Colon (tissue), 2 donors: ENCODE measurements around the gene TNFRSF18.

ENCODE experiments used
- FAIRE-seq: peaks from 2 replicates; lab custom pipeline; 2012; peaks lifted over from hg19 to GRCh38; lab: Jason Lieb, UNC
- donor health status: control.
- donor health status: control.

The TNFRSF18 gene

DNA sequence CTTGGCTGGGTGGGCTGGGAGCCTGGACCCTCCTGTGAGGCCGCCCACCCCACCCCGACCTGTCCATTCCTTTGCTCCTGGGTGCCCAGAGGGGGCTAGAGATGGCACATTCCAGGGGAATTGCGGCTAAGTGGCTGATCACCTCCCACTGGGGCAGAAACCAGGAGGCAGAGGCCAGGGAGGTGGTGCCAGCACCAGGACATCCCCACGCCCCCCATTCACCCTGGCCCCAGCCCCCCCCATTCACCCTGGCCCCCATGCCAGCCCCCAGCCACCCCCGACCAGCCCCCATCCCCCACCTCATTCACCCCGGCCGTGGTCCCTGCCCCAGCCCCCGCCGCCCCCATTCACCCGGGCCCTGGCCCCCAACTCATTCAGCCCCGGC, 33.9 kb upstream of the TNFRSF18 start:
- FAIRE-seq = no peak

DNA sequence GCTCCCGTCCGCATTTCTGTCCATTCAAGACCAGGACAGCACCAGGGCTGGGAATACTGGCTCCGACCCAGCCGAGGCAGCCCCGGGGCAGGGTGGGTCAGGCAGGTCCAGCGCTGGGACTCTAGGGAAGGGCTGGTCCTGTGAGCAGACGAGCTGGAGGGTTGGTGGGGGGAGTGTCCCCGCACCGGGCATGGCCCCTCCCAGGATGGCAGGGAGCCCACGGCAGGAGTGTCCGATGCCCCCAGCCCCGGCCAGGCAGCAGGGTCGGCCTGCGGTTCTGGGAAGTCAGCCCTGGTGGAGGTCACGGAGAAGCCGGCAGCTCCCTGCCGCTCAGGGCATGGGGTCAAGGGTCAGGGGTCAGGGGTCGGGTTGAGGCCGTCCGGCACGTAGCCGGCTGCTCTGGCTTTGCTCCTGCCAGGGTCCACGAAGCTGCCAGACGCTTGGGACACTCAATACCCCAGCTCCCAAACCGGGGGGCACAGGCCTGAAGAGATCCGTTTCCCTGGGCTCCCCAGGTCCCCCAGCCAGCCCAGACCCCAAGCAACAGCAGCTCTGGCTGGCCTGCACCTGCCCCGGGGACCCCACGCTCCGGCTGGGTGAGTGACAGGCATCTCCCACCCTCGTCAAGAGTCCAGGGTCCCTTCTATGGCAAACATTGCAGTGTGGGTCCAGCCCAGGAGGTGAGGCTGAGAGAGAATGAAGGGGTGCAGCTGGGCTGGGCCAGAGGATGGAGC, 33.4 kb upstream of the TNFRSF18 start:
- no peak for FAIRE-seq

DNA sequence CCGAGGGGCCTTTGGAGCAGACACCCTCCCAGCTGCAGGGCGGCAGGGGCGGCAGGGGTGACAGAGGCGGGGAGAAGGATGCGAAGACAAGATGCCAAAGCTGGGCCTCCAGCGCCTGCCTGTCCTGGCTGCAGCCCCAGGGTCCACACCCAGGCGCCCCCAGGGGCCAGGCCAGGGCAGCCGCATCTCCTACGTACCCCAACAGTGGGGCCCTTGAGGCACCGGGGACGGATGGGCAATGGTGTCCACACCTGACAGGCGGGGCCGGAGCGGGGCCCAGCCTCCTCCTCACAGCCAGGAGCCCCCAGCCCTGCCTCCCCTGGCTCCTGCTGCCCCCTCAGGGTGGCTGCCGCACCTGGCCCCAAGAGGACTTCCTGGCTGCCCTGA, 32.8 kb upstream of the TNFRSF18 start:
- FAIRE-seq = no peak

DNA sequence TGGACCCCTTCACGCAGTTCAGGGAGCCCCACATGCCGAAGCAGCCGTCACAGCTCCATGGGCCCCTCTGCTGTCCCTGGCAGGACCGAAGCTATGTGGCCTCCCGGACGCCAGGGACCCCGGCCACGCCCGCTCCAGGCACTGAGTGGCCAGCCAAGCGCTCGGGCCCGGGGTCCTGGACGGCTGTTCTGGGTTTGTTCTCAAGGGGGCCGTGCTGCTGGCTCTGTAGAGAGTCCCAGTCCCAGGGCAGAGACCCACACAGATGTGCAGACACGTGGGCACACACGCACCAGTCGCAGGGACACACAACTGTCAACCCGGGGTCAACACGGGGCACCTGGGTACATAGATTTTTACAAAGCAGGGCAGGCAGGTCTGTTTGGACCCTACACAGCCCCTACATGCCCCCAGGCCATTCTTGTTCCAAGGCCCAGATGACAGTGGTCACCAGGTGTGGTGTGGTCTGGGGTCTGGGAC, 32.3 kb upstream of the TNFRSF18 start:
- FAIRE-seq = no peak

DNA sequence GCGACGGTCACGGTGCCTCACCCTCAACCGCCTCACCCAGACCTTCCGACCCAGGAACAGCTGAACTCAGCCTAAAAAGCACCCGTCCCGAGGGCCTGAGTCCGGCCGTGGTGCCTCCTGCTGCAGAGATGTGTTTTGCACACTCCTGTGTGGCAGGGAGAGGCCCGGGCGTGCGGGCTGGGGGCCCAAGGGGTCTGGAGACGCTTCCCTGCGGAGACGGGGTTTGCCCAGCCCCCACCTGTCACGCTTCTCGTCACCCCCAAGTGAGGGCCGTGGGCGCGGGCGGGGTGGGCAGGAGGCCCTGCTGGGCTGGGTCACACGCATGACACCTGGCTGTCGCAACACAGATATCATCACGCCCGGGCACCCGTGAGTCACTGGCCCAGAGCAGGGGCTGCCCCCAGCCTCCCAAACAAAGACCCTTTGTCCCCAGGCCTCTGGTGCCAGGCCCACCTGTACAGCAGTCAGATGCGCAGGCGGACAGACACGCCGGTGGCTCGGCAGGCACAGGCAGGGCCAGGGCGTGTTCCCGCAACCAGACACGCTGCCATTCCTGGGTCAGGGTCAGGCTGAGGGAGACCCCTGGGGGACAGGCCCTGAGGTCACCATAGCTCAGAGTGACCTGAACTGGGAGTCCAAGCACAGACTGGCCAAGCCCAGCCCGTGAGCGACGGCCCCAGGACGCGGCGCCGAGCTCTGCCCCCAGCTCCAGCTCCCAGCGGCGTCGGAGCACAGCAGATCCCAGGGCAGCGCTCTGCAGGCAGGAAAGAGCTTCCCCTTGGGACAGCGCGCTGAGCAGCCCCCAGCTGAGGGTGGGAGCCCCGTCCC, 31.7 kb upstream of the TNFRSF18 start:
- FAIRE-seq = no peak

DNA sequence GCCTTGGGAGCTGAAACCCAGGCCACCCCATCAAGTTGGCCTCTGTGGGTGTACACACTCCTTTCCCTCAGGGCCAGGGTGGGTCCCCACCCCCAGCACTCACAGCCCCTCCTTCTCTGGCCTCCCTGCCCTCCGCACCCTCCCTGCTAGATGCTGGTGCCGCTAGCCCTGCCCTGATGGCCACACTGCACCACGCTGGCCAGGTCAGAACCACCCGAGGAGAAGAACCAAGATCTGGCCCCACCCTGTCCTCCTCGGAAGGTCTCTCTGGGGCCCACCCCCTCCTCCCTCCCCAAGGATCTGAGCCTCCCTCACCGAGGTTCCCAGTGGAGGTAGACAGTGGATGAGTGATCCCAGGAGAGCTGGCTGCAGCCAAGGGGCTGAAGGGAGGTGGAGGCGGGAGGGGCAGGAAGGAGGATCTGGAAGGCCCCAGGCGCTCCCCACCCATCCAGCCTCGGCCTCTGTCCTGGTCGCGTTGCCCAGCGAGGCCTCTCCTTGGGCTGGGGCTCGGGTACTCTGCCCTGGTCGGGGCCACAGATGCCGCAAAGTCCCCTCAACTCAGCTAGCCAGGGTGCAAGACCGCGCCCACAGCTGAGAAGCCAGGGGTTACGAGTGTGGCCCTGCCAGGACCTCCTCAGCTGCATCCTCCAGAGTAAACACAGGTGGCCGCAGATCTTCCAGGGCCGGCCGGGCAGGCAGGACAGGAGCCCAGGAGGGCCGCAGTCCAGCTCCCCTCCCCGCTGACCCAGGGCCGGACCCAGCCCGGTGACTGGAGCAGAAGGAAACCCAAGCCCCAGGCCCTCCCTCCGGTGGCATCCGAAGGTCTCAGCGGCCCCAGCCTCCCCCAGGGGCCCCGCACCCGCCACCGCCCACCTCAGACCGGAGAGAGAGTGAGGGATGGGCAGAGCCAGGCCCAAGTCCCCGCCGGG, 30.8 kb upstream of the TNFRSF18 start:
- FAIRE-seq = no peak

DNA sequence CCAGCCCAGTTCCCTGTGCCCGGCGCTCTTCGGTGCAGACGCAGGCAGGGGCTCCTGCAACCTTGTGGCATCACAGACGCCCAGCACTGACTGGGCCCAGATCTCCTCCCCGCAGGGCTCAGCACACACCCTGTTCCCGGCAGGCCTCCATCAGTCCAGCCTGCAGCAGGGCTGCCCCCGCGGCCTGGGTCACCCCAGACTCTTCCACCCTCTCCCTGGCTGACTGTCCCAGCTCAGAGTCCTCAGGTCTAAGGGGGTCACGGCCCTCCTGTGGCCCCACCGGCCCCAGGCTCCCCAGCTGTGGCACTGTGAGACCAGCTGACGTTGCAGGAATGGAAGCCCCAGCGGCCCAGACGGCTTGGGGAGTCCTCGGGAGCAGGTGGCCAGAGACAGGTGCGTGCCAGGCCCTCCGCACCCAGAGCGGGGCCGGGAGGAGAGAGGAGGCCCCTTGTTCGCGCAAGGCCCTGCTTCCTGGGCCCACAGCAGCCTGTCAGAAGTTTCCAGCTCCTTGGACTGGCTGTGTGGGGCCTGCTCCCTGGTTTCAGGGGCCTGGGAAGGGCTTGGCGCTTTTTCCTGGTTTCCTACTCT, 29.9 kb upstream of the TNFRSF18 start:
- no peak for FAIRE-seq

DNA sequence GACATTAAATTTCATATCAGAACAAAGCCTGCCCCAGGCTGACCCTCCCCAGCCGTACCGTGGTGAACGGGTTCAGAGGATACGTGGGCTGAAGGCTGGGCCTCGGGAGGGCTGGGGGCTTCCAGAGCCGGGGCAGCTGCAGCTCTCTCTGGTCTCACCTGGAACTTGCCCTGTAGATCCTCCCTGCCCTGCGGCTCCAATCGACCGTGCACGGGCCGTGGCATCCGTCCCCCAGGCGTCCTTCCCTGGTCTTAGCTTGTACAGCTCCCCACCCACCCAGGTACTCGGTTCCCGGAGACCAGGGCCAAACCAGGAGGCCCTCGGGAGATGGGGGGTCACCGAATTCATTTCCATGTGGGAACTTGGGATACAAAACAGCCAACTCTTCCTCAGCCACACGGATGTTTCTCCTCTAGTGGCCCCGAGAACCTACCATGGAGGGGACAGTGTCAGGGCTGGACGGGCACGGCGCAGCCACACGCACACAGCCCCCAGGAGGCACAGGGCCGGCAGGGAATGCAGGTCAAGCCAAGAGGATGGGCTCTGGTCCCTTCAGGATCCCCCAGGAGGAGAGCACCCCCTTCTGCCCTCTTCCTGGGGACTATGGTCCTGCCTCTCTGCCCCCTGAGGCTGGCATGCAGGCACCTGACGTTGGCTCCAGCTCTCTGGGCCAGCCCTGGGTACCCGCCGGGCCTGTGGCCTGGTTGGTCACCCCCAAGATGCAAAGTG, 28.8 kb upstream of the TNFRSF18 start:
- FAIRE-seq = no peak

DNA sequence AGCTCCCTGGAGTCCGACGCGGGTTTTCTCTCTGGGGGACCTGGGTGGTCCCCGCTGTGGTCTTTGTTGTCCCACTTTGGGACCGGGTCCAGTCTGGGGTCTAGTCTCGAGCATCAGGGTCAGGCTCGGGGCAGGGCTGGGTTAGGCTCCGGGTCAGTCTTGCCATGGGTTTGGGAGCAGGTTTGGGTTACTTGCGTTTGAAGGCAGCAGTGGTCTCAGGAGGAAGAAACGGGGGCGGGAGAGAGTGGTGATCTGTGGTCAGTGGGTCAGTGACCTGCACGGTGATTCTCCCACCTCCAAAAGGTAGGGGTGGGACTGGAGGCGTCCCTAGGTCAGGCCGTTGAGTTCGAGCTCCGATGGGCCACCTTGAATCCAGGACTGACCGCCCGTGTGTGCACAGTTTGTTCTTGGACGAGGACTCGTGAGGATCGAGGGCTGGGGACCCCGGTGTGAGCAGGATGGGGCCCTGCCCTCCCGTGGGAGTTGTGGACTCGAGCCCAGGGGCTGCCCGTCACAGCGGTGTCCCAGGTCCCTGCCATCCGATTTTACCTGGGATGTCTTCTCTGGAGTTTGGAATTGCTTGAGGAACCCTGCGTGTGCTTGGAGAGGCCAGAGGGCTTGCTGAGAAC, 27.9 kb upstream of the TNFRSF18 start:
- no peak for FAIRE-seq

DNA sequence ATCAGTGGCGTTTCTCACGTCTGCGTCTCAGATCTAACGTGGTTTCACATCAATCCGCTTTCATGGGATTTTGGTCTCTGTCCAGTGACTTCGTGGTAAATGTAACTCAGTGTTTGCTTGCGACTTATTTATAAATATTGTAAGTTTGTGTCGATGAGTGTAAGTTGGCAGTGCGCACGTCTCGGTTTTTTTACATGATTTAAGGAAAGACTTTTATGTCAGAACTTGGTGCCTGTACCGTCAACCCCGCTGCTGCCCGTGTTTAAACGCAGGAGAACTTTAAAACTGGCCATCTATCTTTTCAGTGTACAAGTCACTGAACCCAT, 27.1 kb upstream of the TNFRSF18 start:
- FAIRE-seq = no peak

DNA sequence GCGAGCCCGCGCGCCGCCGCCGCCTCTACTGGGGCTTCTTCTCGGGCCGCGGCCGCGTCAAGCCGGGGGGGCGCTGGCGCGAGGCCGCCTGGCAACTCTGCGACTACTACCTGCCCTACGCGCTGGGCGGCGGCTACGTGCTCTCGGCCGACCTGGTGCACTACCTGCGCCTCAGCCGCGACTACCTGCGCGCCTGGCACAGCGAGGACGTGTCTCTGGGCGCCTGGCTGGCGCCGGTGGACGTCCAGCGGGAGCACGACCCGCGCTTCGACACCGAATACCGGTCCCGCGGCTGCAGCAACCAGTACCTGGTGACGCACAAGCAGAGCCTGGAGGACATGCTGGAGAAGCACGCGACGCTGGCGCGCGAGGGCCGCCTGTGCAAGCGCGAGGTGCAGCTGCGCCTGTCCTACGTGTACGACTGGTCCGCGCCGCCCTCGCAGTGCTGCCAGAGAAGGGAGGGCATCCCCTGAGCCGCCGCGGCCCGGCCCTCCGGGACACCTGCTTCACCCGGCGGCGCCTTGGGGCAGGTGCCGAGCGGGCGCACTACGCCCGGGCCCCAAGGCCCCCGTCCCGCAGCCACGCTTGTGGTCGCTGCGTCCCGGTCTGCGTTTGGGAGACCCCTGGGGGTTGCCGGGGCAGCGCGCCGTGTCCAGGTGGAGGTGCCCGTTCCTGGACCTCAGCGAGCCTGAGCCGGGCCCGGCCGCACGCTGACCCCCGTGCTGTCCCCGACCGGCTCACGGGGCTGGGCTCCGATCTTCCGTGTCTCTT, 26.6 kb upstream of the TNFRSF18 start:
- no peak for FAIRE-seq

DNA sequence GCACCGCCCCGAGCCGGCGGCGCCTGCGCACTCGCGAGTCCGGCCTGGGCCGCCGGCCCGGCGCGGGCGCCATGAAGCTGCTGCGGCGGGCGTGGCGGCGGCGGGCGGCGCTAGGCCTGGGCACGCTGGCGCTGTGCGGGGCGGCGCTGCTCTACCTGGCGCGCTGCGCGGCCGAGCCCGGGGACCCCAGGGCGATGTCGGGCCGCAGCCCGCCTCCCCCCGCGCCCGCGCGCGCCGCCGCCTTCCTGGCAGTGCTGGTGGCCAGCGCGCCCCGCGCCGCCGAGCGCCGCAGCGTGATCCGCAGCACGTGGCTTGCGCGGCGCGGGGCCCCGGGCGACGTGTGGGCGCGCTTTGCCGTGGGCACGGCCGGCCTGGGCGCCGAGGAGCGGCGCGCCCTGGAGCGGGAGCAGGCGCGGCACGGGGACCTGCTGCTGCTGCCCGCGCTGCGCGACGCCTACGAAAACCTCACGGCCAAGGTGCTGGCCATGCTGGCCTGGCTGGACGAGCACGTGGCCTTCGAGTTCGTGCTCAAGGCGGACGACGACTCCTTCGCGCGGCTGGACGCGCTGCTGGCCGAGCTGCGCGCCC, 25.9 kb upstream of the TNFRSF18 start, which contains the start of gene B3GALT6:
B3GALT6 (plus strand) TSS at position 30 of the 588 bp plus-strand sequence; CDS start at position 72, 42 bp downstream.
- FAIRE-seq = no peak

DNA sequence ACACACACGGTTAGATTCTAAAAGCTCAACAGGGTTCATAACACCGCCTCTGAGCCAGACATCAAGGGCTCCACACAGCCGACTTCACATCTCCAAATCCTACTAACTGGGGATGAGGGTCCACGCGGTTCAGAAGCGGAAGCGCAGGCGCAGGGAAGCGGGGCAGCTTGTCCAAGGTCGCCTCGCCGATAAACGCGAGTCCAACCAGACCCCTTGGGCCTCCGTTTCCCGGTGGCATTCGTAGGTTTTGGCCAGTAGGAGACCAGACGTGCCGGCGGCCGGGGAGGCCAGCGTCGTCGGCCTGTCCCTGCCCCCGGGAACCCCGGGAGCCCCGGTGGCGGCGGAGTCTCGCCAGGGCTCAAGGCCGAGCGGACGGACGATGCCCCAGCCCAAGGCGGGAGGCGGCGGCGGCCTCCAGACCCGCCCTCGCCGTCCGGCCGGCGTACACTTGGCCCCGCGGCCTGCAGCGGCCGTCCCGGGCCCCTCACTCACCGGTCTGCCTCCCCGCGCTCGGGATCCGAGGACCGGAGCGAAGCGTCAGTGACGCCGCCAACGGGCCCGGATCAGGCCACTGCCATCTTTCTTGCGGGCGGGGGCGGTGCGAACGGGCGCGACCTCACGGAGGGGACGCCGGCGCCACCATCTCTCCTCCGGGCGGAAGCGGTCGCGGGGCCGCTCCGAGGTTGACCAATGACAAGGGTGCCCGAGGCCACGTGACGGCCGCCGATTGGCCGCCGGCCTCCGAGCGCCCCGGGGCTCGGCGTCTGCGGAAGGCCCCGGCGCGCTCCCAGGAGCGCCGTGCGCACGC, 25.2 kb upstream of the TNFRSF18 start, which contains the start of gene SDF4:
SDF4 (minus strand) TSS at position 602 of the 808 bp plus-strand sequence. CDS start 3,229 bp downstream, outside the sequence.
- FAIRE-seq = no peak

DNA sequence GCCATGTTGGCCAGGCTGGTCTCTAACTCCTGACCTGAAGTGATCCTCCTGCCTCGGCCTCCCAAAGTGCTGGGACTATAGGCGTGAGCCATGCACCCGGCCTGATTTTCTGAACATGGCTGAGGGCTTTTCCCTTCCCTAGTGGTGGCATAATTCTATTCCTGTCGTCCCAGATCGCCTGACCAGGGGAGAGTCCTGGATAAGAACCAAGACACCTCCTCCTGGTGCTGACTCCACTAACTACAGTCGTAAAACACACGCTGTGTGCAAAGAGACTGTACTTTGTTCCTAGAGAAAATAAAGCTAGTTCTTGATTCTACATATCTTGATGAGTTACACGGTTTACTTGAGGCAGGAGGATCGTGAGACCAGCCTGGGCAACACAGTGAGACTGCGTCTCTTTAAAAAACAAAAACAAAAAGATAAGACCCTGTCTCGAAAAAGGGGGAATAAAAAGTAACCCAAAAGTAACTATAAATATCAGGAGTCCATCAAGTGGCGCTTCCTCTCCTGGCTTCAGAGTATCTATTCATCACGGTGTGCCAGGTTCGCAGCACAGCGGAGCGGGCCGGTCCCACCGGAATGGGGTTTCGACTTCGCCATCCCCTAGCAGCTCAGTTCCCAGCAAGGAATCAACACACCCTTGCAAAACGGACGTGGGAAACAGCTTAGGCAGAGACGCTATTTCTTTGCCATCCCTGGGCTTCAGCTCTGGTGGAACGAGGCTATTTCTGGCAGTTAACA, 24.4 kb upstream of the TNFRSF18 start:
- FAIRE-seq = no peak

DNA sequence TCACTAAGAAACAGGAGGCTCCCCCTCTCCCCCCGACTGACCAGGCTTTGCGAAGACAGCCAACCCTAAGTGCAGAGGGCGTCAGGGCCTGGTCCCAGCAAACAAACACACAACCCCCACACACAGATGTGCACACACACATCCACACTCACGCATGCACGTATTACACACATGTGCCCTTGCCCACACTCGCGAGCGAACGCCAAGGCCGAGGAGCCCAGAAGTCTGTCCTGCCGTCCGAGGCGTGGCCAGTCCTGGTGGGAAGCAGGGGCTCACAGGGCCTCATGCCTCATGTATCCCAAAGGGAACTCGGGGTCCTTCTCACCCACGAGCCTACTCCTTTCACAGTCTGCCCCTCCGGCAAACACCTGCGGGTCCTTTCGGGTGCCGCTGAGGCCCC, 23.4 kb upstream of the TNFRSF18 start:
- no peak for FAIRE-seq

DNA sequence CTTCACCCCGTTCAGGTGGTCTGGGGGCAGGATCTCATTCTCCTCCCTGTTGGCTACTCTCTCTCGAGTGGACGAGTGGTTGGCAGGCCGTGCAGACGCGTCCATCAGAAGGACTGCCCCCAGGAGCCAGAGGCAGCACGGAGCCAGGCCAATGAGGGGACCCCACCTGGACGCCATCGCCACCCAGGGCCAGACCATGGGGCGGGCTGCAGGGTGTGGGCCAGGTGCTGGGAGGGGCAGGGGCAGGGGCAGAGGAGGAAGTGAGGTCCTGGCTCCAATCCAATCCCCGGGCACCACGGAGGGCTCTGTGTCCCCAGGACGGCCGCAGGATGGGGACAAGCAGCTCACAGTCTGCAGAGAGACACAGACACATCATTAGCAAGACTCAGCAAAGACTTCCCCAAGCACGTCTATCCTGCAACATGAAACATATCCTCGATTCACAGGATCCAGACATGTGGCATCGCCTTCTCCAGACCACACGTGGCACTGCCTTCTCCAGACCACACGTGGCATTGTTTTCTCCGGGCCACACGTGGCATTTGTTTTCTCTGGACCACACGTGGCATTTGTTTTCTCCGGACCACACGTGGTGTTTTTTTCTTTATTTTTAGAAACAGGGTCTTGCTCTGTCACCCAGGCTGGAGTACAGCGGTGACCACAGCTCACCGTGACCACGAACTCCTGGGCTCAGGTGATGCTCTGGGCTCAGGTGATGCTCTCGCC, 22.4 kb upstream of the TNFRSF18 start:
- no peak for FAIRE-seq

DNA sequence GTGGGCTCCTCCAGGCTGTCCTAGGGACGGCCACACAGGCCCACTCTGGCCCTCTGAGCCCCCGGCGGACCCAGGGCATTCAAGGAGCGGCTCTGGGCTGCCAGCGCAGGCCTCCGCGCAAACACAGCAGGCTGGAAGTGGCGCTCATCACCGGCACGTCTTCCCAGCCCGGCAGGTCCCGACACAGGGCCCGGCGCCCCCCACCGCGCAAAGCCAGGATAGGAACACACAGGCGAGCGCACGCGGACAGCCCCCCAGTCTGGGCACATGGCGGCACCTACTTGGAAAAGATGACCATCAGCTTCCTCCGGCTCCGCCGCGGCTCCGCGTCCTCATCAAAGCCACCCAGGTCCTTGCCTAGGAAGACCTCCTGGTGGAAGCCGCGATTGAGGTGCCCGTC, 21.8 kb upstream of the TNFRSF18 start:
- FAIRE-seq = no peak
